IMR-90 (cell line): ENCODE measurements around the gene ATP6V0C. TPM values are rescaled to one million over a fixed set of nuclear protein-coding genes. Genes with fewer than 3 reads are reported as not detected.

Source experiments
- ATAC-seq: fragments of 200-7000 bp; cut with Tn5 transposase; 2 replicates; pipeline ENCODE4 v1.9.1; 2020; ENCODE audit warnings: low read depth, mild to moderate bottlenecking, moderate library complexity
- BruUV-seq: library from RNA; stranded (reverse); fragments of 400-500 nt; replicated peaks from 2 replicates; lab custom pipeline; 2021; lab: Mats Ljungman, UMichigan
- CTCF ChIA-PET: fragments of 300-600 bp; formaldehyde crosslinking; extraction: SDS; loops from one replicate; lab custom pipeline; 2021; ENCODE audit warnings: antibody characterized with exemption; lab: Yijun Ruan, JAX
- POLR2A ChIA-PET: fragments of 300-600 bp; sonication (Branson Sonifier 250); formaldehyde crosslinking; loops from one replicate; lab custom pipeline; 2022; ENCODE audit warnings: antibody characterized with exemption; ENCODE audit not compliant: unreplicated experiment; lab: Charles Lee
- DNase-seq: peaks from one replicate; pipeline ENCODE4 v3.0.0; 2013
- H2AFZ ChIP-seq: replicated peaks from 2 replicates; pipeline ENCODE3; 2013; ENCODE audit warnings: low read length, mild to moderate bottlenecking; ENCODE audit not compliant: poor library complexity
- H2AK5ac ChIP-seq: 2 replicates; pipeline ENCODE4 v1.6.1; 2013; ENCODE audit warnings: low read depth, low read length, inconsistent platforms
- H2AK9ac ChIP-seq: replicated peaks from 2 replicates; pipeline ENCODE3; 2013; ENCODE audit warnings: mild to moderate bottlenecking, low read depth, low read length, moderate library complexity; ENCODE audit not compliant: poor library complexity
- H2BK120ac ChIP-seq: 2 replicates; pipeline ENCODE4 v1.6.1; 2013; ENCODE audit warnings: low read depth, low read length, inconsistent platforms
- H2BK15ac ChIP-seq: 3 replicates; pipeline ENCODE4 v1.6.1; 2013; ENCODE audit warnings: low read depth, low read length, inconsistent platforms
- H2BK20ac ChIP-seq: 2 replicates; pipeline ENCODE4 v1.6.1; 2013; ENCODE audit warnings: low read depth, mild to moderate bottlenecking, inconsistent platforms, low read length, moderate library complexity
- H2BK5ac ChIP-seq: 2 replicates; pipeline ENCODE4 v1.6.1; 2013; ENCODE audit warnings: mild to moderate bottlenecking, low read depth, low read length, inconsistent platforms; ENCODE audit not compliant: poor library complexity, severe bottlenecking
- H3K14ac ChIP-seq: replicated peaks from 2 replicates; pipeline ENCODE4 v1.6.1; 2013; ENCODE audit warnings: low read depth, low read length, inconsistent platforms
- H3K18ac ChIP-seq: 2 replicates; pipeline ENCODE4 v1.6.1; 2013; ENCODE audit warnings: low read depth, low read length, control low read depth
- H3K23ac ChIP-seq: 2 replicates; pipeline ENCODE4 v1.6.1; 2013; ENCODE audit warnings: low read depth, low read length, inconsistent platforms
- H3K27ac ChIP-seq: 2 replicates; pipeline ENCODE4 v1.5.1; 2013; ENCODE audit warnings: mild to moderate bottlenecking, control low read depth, low read length; ENCODE audit not compliant: insufficient read depth
- H3K27me3 ChIP-seq: 2 replicates; pipeline ENCODE4 v1.6.1; 2013; ENCODE audit warnings: low read length; ENCODE audit not compliant: control insufficient read depth, insufficient read depth
- H3K36me3 ChIP-seq: 2 replicates; pipeline ENCODE4 v1.6.1; 2013; ENCODE audit warnings: low read length, mixed read lengths; ENCODE audit not compliant: control insufficient read depth, insufficient read depth
- H3K4ac ChIP-seq: 2 replicates; pipeline ENCODE4 v1.6.1; 2013; ENCODE audit warnings: low read depth, low read length, inconsistent platforms
- H3K4me1 ChIP-seq: 2 replicates; pipeline ENCODE4 v1.6.1; 2013; ENCODE audit warnings: low read length, mixed read lengths; ENCODE audit not compliant: control insufficient read depth, insufficient read depth
- H3K4me2 ChIP-seq: 2 replicates; pipeline ENCODE4 v1.6.1; 2013; ENCODE audit warnings: low read depth, mild to moderate bottlenecking, control low read depth, low read length, moderate library complexity
- H3K4me3 ChIP-seq: 2 replicates; pipeline ENCODE4 v1.5.1; 2013; ENCODE audit warnings: low read depth, mild to moderate bottlenecking, control low read depth, low read length, moderate library complexity; ENCODE audit not compliant: insufficient read depth
- H3K56ac ChIP-seq: 2 replicates; pipeline ENCODE4 v1.6.1; 2013; ENCODE audit warnings: low read length, inconsistent platforms; ENCODE audit not compliant: insufficient read depth; ENCODE audit errors: extremely low read depth
- H3K79me1 ChIP-seq, 2 experiments: 2 replicates each; pipeline ENCODE4 v1.6.1; 2013; ENCODE audit warnings: low read length in 2 of 2, inconsistent platforms in 1 of 2, low read depth in 1 of 2
- H3K9ac ChIP-seq: 2 replicates; pipeline ENCODE4 v1.6.1; 2013; ENCODE audit warnings: low read depth, low read length, control low read depth
- H3K9me1 ChIP-seq: 2 replicates; pipeline ENCODE4 v1.6.1; 2013; ENCODE audit warnings: low read length, inconsistent platforms; ENCODE audit not compliant: insufficient read depth
- H3K9me3 ChIP-seq: 2 replicates; pipeline ENCODE4 v1.6.1; 2013; ENCODE audit warnings: low read length; ENCODE audit not compliant: control insufficient read depth, insufficient read depth
- H4K20me1 ChIP-seq: 2 replicates; pipeline ENCODE4 v1.6.1; 2013; ENCODE audit warnings: low read length, inconsistent platforms; ENCODE audit not compliant: insufficient read depth
- H4K5ac ChIP-seq: 2 replicates; pipeline ENCODE4 v1.6.1; 2013; ENCODE audit warnings: mild to moderate bottlenecking, low read depth, low read length, control low read depth
- H4K8ac ChIP-seq, 2 experiments: 2 replicates each; pipeline ENCODE4 v1.6.1; 2013; ENCODE audit warnings: low read depth in 2 of 2, low read length in 2 of 2, control low read depth in 1 of 2, inconsistent platforms in 1 of 2
- H4K91ac ChIP-seq: 2 replicates; pipeline ENCODE4 v1.6.1; 2013; ENCODE audit warnings: low read depth, low read length, inconsistent platforms; ENCODE audit not compliant: insufficient read depth
- BHLHE40 ChIP-seq: fragments of 150-350 bp; IDR thresholded peaks from 2 replicates; pipeline ENCODE4 v1.6.1; 2016; ENCODE audit warnings: mild to moderate bottlenecking, low read depth, low read length
- CEBPB ChIP-seq: IDR thresholded peaks from 2 replicates; pipeline ENCODE4 v1.6.1; 2012; ENCODE audit warnings: low read depth, low read length, improper control_type of control experiment
- CTCF ChIP-seq: conservative IDR thresholded peaks from 2 replicates; pipeline ENCODE4 v1.5.1; 2012; ENCODE audit warnings: mild to moderate bottlenecking, low read depth, low read length, improper control_type of control experiment
- ELK1 ChIP-seq: fragments of 150-350 bp; IDR thresholded peaks from 2 replicates; pipeline ENCODE4 v1.6.1; 2016; ENCODE audit warnings: low read depth, mild to moderate bottlenecking, low read length, moderate library complexity, borderline replicate concordance
- MAFK ChIP-seq: IDR thresholded peaks from 2 replicates; pipeline ENCODE4 v1.6.1; 2012; ENCODE audit warnings: low read depth, low read length, improper control_type of control experiment
- MAZ ChIP-seq: IDR thresholded peaks from 2 replicates; pipeline ENCODE4 v1.6.1; 2012; ENCODE audit warnings: low read depth, mild to moderate bottlenecking, low read length, improper control_type of control experiment, moderate library complexity, borderline replicate concordance
- NFE2L2 ChIP-seq: fragments of 150-350 bp; IDR thresholded peaks from 2 replicates; pipeline ENCODE4 v1.6.1; 2016; ENCODE audit warnings: low read depth, mild to moderate bottlenecking, low read length
- POLR2A ChIP-seq: IDR thresholded peaks from 2 replicates; pipeline ENCODE4 v1.6.1; 2012; ENCODE audit warnings: mild to moderate bottlenecking, low read depth, low read length
- RAD21 ChIP-seq: IDR thresholded peaks from 2 replicates; pipeline ENCODE4 v1.6.1; 2012; ENCODE audit warnings: low read length, improper control_type of control experiment
- RCOR1 ChIP-seq: IDR thresholded peaks from 2 replicates; pipeline ENCODE4 v1.6.1; 2012; ENCODE audit warnings: mild to moderate bottlenecking, low read length, improper control_type of control experiment; ENCODE audit not compliant: insufficient replicate concordance
- RFX5 ChIP-seq: IDR thresholded peaks from 2 replicates; pipeline ENCODE4 v1.8.0; 2012; ENCODE audit warnings: low read depth, mild to moderate bottlenecking, low read length, moderate library complexity
- SMC3 ChIP-seq: fragments of 150-350 bp; IDR thresholded peaks from 2 replicates; pipeline ENCODE4 v1.6.1; 2016; ENCODE audit warnings: low read depth, mild to moderate bottlenecking, antibody characterized with exemption, low read length, moderate library complexity
- USF2 ChIP-seq: fragments of 150-350 bp; IDR thresholded peaks from 2 replicates; pipeline ENCODE4 v1.6.1; 2017; ENCODE audit warnings: mild to moderate bottlenecking, antibody characterized with exemption, low read length, low read depth
- WGBS, 2 experiments: methylation state at CpG; one replicate each; pipeline versions ENCODE4 v1.1.5 to v1.1.7; 2013; ENCODE audit warnings: missing lambda C conversion rate in 2 of 2; ENCODE audit not compliant: insufficient read length in 1 of 2; ENCODE audit errors: extremely low coverage in 2 of 2; 5-methylcytosine and 5-hydroxymethylcytosine counted together
- dilution Hi-C: fragments of 300-500 bp; cut with HindIII; formaldehyde crosslinking; loops from one replicate; pipeline ENCODE4 v1.14.3; 2018; ENCODE audit warnings: low sequenced_read_pairs; ENCODE audit not compliant: unreplicated experiment
- in situ Hi-C: fragments of 300-500 bp; cut with MboI; formaldehyde crosslinking; loops from 3 replicates; pipeline ENCODE4 v1.14.3; 2019; ENCODE audit warnings: low sequenced_read_pairs, inconsistent platforms, mixed read lengths
- intact Hi-C: fragments of 100-400 bp; cut with micrococcal nuclease; formaldehyde crosslinking; loops from 2 replicates; pipeline ENCODE4 v1.10.0; 2022
- polyA plus RNA-seq, 3 experiments: library from polyadenylated mRNA; depleted of rRNA; stranded (reverse); fragments of >200 nt; gene quantifications; 2 replicates each; pipeline ENCODE4 v1.2.3, GENCODE V29; 2012; ENCODE audit warnings: low replicate concordance in 1 of 3
- total RNA-seq: library from RNA; depleted of rRNA; stranded (reverse); fragments of >200 nt; gene quantifications from 2 replicates; pipeline ENCODE4 v1.2.3, GENCODE V29; 2012

ATP6V0C gene
- total and polyA plus RNA-seq, 2 of the 4 experiments (the other 2 are of a cell fraction) = 8.4 to 107 TPM

GRCh38 chr16:2520097-2520783 is 6.5 kb downstream of the ATP6V0C start, which contains the start of gene AMDHD2:
TSS of gene AMDHD2 (plus strand) at chr16:2520371. CDS start at chr16:2520459, 88 bp downstream.
- peak within 1 kb of the TSS; percentile 73 for H3K9ac ChIP-seq
- H2BK120ac ChIP-seq = peak within 1 kb of the TSS; percentile 58; the same call in 1 of the 2 replicates
- peak within 1 kb of the TSS; percentile 66; the same call in 1 of the 2 replicates for H3K23ac ChIP-seq
- H2AK5ac ChIP-seq = peak within 1 kb of the TSS; percentile 95
- DNase-seq (peak; percentile 89), ATAC-seq (peak; percentile 80)
- H3K9me3 ChIP-seq = no peaks in the 10 kb centered on the region
- H4K5ac ChIP-seq = 0 out of 2 replicates have a peak within 1 kb of the TSS, but pooled peaks have one; percentile 24
- H3K14ac ChIP-seq = peak within 1 kb of the TSS; percentile 73
- H3K4me2 ChIP-seq = peak within 1 kb of the TSS; percentile 98
- peaks cover 13% of the 10 kb centered on the region for H3K4me1 ChIP-seq
- peak within 1 kb of the TSS; percentile 99 for H2AFZ ChIP-seq
- peak within 1 kb of the TSS; percentile 59 for H3K56ac ChIP-seq
- no peak within 1 kb of the TSS for H3K18ac ChIP-seq
- peak within 1 kb of the TSS; percentile 11 for H2BK5ac ChIP-seq
- WGBS, 2 experiments = 0% methylated on average over 18 of the region's 83 CpGs; no CpG with 5 or more reads in 1 of the 2 experiments
- in situ Hi-C loops (no loop called here), dilution Hi-C loops (no loop called here), intact Hi-C loops (no loop called here)
- peaks cover 20 to 67% of the 10 kb centered on the region in 2 experiments for H3K79me1 ChIP-seq
- ChIA-PET POLR2A (interaction anchor here (1.0 kb wide), 1 partner anchor 10 kb away, joined by 3 read pairs; no protein-coding TSS in a partner anchor), CTCF (interaction anchor here (0.6 kb wide), 1 partner anchor 1822 kb away, joined by 6 read pairs; no protein-coding TSS in a partner anchor)
- H4K20me1 ChIP-seq = peaks cover 49% of the 10 kb centered on the region
- H3K36me3 ChIP-seq = peaks cover 25% of the 10 kb centered on the region
- peak within 1 kb of the TSS; percentile 61 for H3K4me3 ChIP-seq
- peak within 1 kb of the TSS; percentile 69 for H3K4ac ChIP-seq
- H4K91ac ChIP-seq = peak within 1 kb of the TSS; percentile 47; the same call in 1 of the 2 replicates
- no peak within 1 kb of the TSS for H2BK20ac ChIP-seq
- BruUV-seq = no TSS peak
- H3K27me3 ChIP-seq = no peaks in the 10 kb centered on the region
- H3K27ac ChIP-seq = peak within 1 kb of the TSS; percentile 62
- H4K8ac ChIP-seq = peak within 1 kb of the TSS; percentile 73 to 91; a peak in 3 of 4 replicates
- H3K9me1 ChIP-seq = peaks cover 19% of the 10 kb centered on the region
- H2AK9ac ChIP-seq = peak within 1 kb of the TSS; percentile 98
- H2BK15ac ChIP-seq = no peak within 1 kb of the TSS; the same call in 2 of the 3 replicates
- TF ChIP-seq NFE2L2 (0 out of 2 replicates have a peak, but pooled peaks have one; percentile 15), CTCF (no peak), CEBPB (no peak), BHLHE40 (peak; percentile 89), SMC3 (no peak), RFX5 (no peak), USF2 (peak; percentile 98), MAZ (peak; percentile 42; the same call in 1 of the 2 replicates), POLR2A (peak; percentile 73), RAD21 (no peak), MAFK (no peak), ELK1 (no peak), RCOR1 (no peak)
